ENCODE results near the gene MBLAC1. TPM values are rescaled to one million over a fixed set of nuclear protein-coding genes. Genes with fewer than 3 reads are reported as not detected.

The MBLAC1 gene
- total and polyA plus RNA-seq, 2 donors from 2014 or later, result 2.4 to 3.7 TPM

DNA sequence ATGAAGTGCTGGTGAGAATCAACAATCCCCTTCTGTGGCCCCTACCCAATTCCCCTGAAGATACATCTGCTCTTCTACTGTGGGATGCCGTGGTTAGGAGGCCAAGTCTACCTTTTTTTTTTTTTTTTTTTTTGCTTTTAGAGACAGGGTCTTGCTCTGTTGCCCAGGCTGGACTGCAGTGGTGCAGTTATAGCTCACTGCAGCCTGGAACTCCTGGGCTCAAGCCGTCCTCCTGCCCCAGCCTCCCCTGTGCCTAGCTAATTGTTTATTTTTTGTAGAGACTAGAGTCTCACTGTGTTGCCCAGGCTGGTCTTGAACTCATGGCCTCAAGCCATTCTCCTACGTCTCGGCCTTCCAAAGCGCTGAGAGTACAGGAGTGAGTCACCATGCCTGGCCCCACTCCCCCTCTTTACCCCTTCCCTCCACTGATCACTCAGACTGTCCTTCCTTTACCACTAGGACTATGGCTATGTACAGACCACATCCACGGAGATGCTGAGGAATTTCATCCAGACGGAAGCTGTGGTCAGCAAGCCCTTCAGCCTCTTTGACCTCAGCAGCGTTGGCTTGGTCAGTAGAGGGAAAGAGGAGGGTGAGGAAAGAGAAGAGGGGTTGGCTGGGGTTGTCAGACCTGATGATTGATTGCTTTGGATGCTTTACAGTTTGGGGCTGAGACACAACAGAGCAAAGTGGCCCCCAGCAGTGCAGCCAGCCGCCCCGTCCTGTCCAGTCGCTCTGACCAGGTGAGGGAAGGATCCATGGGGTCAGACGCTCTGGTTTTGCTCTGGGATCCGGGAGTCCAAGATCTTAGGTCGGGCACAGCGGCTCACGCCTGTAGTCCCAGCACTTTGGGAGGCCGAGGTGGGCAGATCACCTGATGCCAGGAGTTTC lies 23.6 kb upstream of the MBLAC1 start:
- DNase-seq (no peak), FAIRE-seq (no peak)
- Histone ChIP-seq H3K27me3 (ENCODE audit: control insufficient read depth, insufficient read depth, low read length) (no peaks in the 10 kb centered on the region), H3K4me1 (ENCODE audit: control insufficient read depth in 2 of 3, insufficient read depth in 2 of 3, low read depth in 1 of 3, low read length in 3 of 3) (peaks cover 0 to 10% (median 6%) of the 10 kb centered on the region in 3 donors), H3K4me3 (ENCODE audit: low read length in 3 of 3) (no peak overlapping the region), H3K9ac (ENCODE audit: low read length in 3 of 3) (no peak overlapping the region), H3K36me3 (ENCODE audit: control insufficient read depth in 2 of 3, insufficient read depth in 3 of 3, low read length in 3 of 3) (peaks cover 11 to 30% (median 13%) of the 10 kb centered on the region in 3 donors), H3K27ac (ENCODE audit: low read depth in 2 of 2, low read length in 2 of 2) (no peak overlapping the region), H3K9me3 (ENCODE audit: control insufficient read depth in 2 of 3, insufficient read depth in 1 of 3, low read length in 3 of 3) (no peaks in the 10 kb centered on the region)
- intact Hi-C loops (cut with DNase I), result no loop called here
- TF ChIP-seq, protein P1, sequence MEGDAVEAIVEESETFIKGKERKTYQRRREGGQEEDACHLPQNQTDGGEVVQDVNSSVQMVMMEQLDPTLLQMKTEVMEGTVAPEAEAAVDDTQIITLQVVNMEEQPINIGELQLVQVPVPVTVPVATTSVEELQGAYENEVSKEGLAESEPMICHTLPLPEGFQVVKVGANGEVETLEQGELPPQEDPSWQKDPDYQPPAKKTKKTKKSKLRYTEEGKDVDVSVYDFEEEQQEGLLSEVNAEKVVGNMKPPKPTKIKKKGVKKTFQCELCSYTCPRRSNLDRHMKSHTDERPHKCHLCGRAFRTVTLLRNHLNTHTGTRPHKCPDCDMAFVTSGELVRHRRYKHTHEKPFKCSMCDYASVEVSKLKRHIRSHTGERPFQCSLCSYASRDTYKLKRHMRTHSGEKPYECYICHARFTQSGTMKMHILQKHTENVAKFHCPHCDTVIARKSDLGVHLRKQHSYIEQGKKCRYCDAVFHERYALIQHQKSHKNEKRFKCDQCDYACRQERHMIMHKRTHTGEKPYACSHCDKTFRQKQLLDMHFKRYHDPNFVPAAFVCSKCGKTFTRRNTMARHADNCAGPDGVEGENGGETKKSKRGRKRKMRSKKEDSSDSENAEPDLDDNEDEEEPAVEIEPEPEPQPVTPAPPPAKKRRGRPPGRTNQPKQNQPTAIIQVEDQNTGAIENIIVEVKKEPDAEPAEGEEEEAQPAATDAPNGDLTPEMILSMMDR (IDR thresholded peaks at IDR 0.05; ENCODE audit: borderline replicate concordance, extremely low read depth, insufficient read depth), result no peak

DNA sequence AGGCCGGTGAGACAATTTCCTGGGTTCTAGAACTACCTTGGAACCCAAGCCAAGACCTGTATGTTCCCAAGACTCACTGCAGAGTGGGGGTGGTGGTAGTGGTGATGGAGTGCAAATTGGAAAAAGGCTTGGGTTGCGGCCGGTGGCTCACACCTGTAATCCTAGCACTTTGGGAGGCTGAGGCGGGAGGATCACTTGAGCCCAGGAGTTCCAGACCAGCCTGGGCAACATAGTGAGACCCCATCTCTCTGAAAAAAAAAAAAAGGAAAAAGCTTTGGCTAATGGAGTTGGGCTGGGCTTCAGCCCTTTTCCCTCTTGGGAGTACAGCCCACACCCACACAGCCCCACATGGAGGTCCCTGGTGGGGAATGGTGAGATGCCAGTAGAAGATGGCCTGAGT lies 21.2 kb upstream of the MBLAC1 start:
- Histone ChIP-seq H3K27ac (ENCODE audit: low read depth in 2 of 2, low read length in 2 of 2) (no peak overlapping the region), H3K36me3 (ENCODE audit: control insufficient read depth in 2 of 3, insufficient read depth in 3 of 3, low read length in 3 of 3) (peaks cover 0 to 20% (median 2%) of the 10 kb centered on the region in 3 donors), H3K27me3 (ENCODE audit: control insufficient read depth, insufficient read depth, low read length) (no peaks in the 10 kb centered on the region), H3K9ac (ENCODE audit: low read length in 3 of 3) (no peak overlapping the region), H3K9me3 (ENCODE audit: control insufficient read depth in 2 of 3, insufficient read depth in 1 of 3, low read length in 3 of 3) (no peaks in the 10 kb centered on the region), H3K4me3 (ENCODE audit: low read length in 3 of 3) (no peak overlapping the region), H3K4me1 (ENCODE audit: control insufficient read depth in 2 of 3, insufficient read depth in 2 of 3, low read depth in 1 of 3, low read length in 3 of 3) (no peaks in the 10 kb centered on the region)
- FAIRE-seq (no peak), DNase-seq (no peak)
- intact Hi-C loops (cut with DNase I), result no loop called here
- TF ChIP-seq, protein P1 (IDR thresholded peaks at IDR 0.05; ENCODE audit: borderline replicate concordance, extremely low read depth, insufficient read depth), result no peak

DNA sequence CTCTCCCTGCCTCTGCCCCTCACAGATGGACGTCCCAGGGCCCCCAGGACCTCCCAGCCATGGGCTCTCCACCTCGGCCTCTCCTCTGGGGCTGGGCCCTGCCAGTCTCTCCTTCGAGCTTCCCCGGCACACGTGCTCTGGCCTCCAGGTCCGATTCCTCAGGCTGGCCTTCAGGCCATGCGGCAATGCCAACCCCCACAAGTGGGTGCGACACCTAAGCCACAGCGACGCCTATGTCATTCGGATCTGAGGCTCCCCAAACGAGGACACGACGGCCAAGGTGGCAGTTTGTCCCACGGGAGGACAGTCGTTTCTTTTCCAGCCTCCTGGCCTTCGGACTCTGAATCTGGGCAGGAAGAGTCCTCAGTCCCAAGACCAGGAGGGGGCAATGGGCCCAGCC lies 20.1 kb upstream of the MBLAC1 start:
- no peak overlapping the region for H3K27ac ChIP-seq (ENCODE audit: low read depth in 2 of 2, low read length in 2 of 2)
- DNase-seq (peak in 1 of 5 donors; percentile 65), FAIRE-seq (no peak)
- H3K4me3 ChIP-seq (ENCODE audit: low read length in 3 of 3), result no peak overlapping the region
- TF ChIP-seq, protein P1 (IDR thresholded peaks at IDR 0.05; ENCODE audit: borderline replicate concordance, extremely low read depth, insufficient read depth), result no peak
- intact Hi-C loops (cut with DNase I), result no loop called here
- no peak overlapping the region for H3K9ac ChIP-seq (ENCODE audit: low read length in 3 of 3)
- no peaks in the 10 kb centered on the region for H3K9me3 ChIP-seq (ENCODE audit: control insufficient read depth in 2 of 3, insufficient read depth in 1 of 3, low read length in 3 of 3)
- H3K4me1 ChIP-seq (ENCODE audit: control insufficient read depth in 2 of 3, insufficient read depth in 2 of 3, low read depth in 1 of 3, low read length in 3 of 3), result no peaks in the 10 kb centered on the region
- H3K36me3 ChIP-seq (ENCODE audit: control insufficient read depth in 2 of 3, insufficient read depth in 3 of 3, low read length in 3 of 3), result peaks cover 0 to 20% (median 7%) of the 10 kb centered on the region in 3 donors
- no peaks in the 10 kb centered on the region for H3K27me3 ChIP-seq (ENCODE audit: control insufficient read depth, insufficient read depth, low read length)
